GM19043 (cell line): ENCODE results near the gene IRF9.

Experiments
- ATAC-seq: cut with Tn5 transposase; IDR thresholded peaks from one replicate; pipeline ENCODE4 v1.9.1; 2021; ENCODE audit warnings: low read depth; ENCODE audit not compliant: unreplicated experiment

The IRF9 gene

GRCh38 chr14:24160850-24161804, at the start of gene IRF9:
Gene IRF9 (plus strand): TSS chr14:24161265. CDS start chr14:24162145, 880 bp downstream.
- ATAC-seq: peak; percentile 80

GRCh38 chr14:24113379-24113800, 47.7 kb upstream of the IRF9 start:
- no peak for ATAC-seq

GRCh38 chr14:24113801-24114531, 47.1 kb upstream of the IRF9 start:
- peak; percentile 26 for ATAC-seq

GRCh38 chr14:24114532-24115421, 46.3 kb upstream of the IRF9 start, which contains the start of the genes DCAF11 and NRL:
Gene DCAF11 (plus strand): TSS chr14:24114777. CDS start chr14:24115595, 818 bp downstream.
Gene NRL (minus strand): TSS chr14:24114949. CDS start chr14:24082848, 32,101 bp downstream.
- ATAC-seq: peak; percentile 81

GRCh38 chr14:24115422-24116127, 45.5 kb upstream of the IRF9 start:
- no peak for ATAC-seq

- ATAC-seq: no peak
Measured at GRCh38 chr14:24116128-24116814, 44.8 kb upstream of the IRF9 start.

- ATAC-seq: no peak
Measured at GRCh38 chr14:24117179-24117578, 43.9 kb upstream of the IRF9 start.

GRCh38 chr14:24119691-24120090, 41.4 kb upstream of the IRF9 start:
- no peak for ATAC-seq

- ATAC-seq: no peak
Measured at GRCh38 chr14:24121210-24121609, 39.9 kb upstream of the IRF9 start.

GRCh38 chr14:24122416-24122815, 38.6 kb upstream of the IRF9 start:
- ATAC-seq: no peak

GRCh38 chr14:24122898-24123297, 38.2 kb upstream of the IRF9 start:
- ATAC-seq: no peak

GRCh38 chr14:24123424-24124417, 37.3 kb upstream of the IRF9 start:
- ATAC-seq: no peak

- ATAC-seq: no peak
Measured at GRCh38 chr14:24126939-24127338, 34.1 kb upstream of the IRF9 start.

GRCh38 chr14:24127673-24128072, 33.4 kb upstream of the IRF9 start:
- ATAC-seq: no peak

GRCh38 chr14:24129410-24129998, 31.6 kb upstream of the IRF9 start:
- no peak for ATAC-seq

GRCh38 chr14:24130380-24130716, 30.7 kb upstream of the IRF9 start, which contains the start of gene FITM1:
Gene FITM1 (plus strand): TSS chr14:24130659. CDS start chr14:24131564, 905 bp downstream.
- ATAC-seq: no peak

- no peak for ATAC-seq
Measured at GRCh38 chr14:24130717-24131548, 30.1 kb upstream of the IRF9 start.
